TTC549 (cell line): ENCODE data around the gene ADK.

Source experiments
- FAIRE-seq: peaks from 2 replicates; lab custom pipeline; 2012; peaks lifted over from hg19 to GRCh38; lab: Jason Lieb, UNC

ADK gene

GRCh38 chr10:74748468-74749031 lies 597.5 kb downstream of the ADK start:
- no peak for FAIRE-seq

DNA sequence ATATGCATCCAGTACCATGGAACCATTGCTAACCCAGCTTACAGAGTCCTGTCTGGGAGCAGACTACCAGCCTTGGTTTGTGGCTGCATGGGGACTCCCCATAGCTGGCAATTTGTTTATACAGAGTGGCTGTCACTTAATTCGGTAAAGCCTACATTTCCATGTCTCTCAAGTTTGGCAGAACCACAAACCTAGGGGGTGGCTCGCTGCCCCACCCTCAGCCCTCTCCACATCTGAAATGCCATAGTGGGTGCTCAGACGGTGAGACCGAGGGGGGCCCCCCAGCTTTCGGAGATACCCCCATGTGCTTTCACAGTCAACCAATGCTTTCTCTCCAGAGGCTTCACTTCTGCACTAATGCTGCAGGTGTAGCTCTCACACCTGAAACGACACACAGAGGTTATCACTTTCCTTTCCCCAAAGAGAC lies 599.8 kb downstream of the ADK start:
- no peak for FAIRE-seq

GRCh38 chr10:74752371-74753040 lies 601.5 kb downstream of the ADK start:
- no peak for FAIRE-seq

- no peak for FAIRE-seq
These were observed 602.6 kb downstream of the ADK start for GRCh38 chr10:74753442-74754211.

DNA sequence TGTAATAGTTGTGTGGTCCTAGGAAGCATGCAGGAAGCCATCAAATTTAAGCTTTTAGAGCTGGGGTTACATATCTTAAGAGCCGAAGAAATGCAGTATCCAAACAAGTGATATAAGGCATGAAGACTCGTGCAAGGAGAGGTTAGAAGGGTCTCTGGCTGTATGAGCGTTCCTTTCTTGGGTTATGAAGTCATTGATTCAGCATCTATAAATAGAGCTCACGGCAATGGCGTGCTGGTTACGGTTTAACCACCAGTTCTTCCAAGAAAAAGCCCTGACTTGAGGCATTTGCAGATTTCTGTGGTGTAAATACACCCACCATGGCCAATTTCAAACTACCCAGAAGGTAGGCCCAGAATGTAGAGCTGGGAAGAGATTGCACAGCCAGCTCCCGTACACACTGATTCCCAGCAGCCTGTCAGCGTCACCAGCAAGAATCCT lies 603.4 kb downstream of the ADK start:
- no peak for FAIRE-seq

GRCh38 chr10:74755273-74755672 lies 604.3 kb downstream of the ADK start:
- no peak for FAIRE-seq
